Measurements from ENCODE around the gene ZCRB1. TPM values are rescaled to one million over a fixed set of nuclear protein-coding genes. Genes with fewer than 3 reads are reported as not detected.

Gene ZCRB1
- total and polyA plus RNA-seq, 12 donors: 26.1 to 79.2 (median 58.6) TPM

- Histone ChIP-seq H3K4me3 (no peak overlapping the region), H3K9me3 (no peaks in the 10 kb centered on the region), H3K27ac (no peak overlapping the region), H3K36me3 (peaks cover 0 to 9% (median 0%) of the 10 kb centered on the region in 9 donors), H3K27me3 (no peaks in the 10 kb centered on the region), H3K4me1 (peaks cover 0 to 3% (median 0%) of the 10 kb centered on the region in 9 donors)
- WGBS, 2 donors: 98 to 100% methylated on average over 1 of the region's 1 CpG
- no peak for ATAC-seq
- DNase-seq: no peak
- no peak for TF ChIP-seq CTCF (IDR thresholded peaks at IDR 0.05)
- intact Hi-C loops (cut with DNase I): no loop called here
Measured at GRCh38 chr12:42346403-42347002, 20.6 kb upstream of the ZCRB1 start.

- no peaks in the 10 kb centered on the region for H3K27me3 ChIP-seq
- no peak for DNase-seq
- H3K36me3 ChIP-seq: peaks cover 0 to 11% (median 0%) of the 10 kb centered on the region in 9 donors
- ATAC-seq: no peak
- no peak overlapping the region for H3K27ac ChIP-seq
- TF ChIP-seq CTCF (IDR thresholded peaks at IDR 0.05): no peak
- H3K4me1 ChIP-seq: no peaks in the 10 kb centered on the region
- WGBS, 2 donors: 71 to 89% methylated on average over 3 of the region's 3 CpGs
- H3K9me3 ChIP-seq: no peaks in the 10 kb centered on the region
- intact Hi-C loops (cut with DNase I): no loop called here
- H3K4me3 ChIP-seq: no peak overlapping the region
Measured at GRCh38 chr12:42343721-42344120, 17.8 kb upstream of the ZCRB1 start.

GRCh38 chr12:42342028-42342427 is 16.1 kb upstream of the ZCRB1 start:
- no peak for TF ChIP-seq CTCF (IDR thresholded peaks at IDR 0.05)
- WGBS, 2 donors: 64 to 80% methylated on average over 2 of the region's 2 CpGs
- DNase-seq (no peak), ATAC-seq (no peak)
- intact Hi-C loops (cut with DNase I): no loop called here
- H3K9me3 ChIP-seq: no peaks in the 10 kb centered on the region
- H3K27ac ChIP-seq: no peak overlapping the region
- H3K4me1 ChIP-seq: no peaks in the 10 kb centered on the region
- no peak overlapping the region for H3K4me3 ChIP-seq
- H3K36me3 ChIP-seq: peaks cover 0 to 28% (median 0%) of the 10 kb centered on the region in 9 donors
- no peaks in the 10 kb centered on the region for H3K27me3 ChIP-seq

- 89 to 90% methylated on average over 2 of the region's 2 CpGs for WGBS, 2 donors
Measured at GRCh38 chr12:42338280-42338679, 12.4 kb upstream of the ZCRB1 start.

More at GRCh38 chr12:42338280-42338679, 12.4 kb upstream of the ZCRB1 start:
- intact Hi-C loops (cut with DNase I): loop anchor here in 1 of 10 donors (10.0 kb wide), 1 partner anchor 1063 kb away; no protein-coding TSS in a partner anchor
- Histone ChIP-seq H3K4me1 (no peaks in the 10 kb centered on the region), H3K27ac (no peak overlapping the region), H3K36me3 (peaks cover 0 to 44% (median 0%) of the 10 kb centered on the region in 9 donors), H3K27me3 (no peaks in the 10 kb centered on the region), H3K4me3 (no peak overlapping the region), H3K9me3 (no peaks in the 10 kb centered on the region)
- DNase-seq (no peak), ATAC-seq (no peak)
- no peak for TF ChIP-seq CTCF (IDR thresholded peaks at IDR 0.05)

All from heart right ventricle (tissue), 16 donors.